HL-60/S4 treated with phorbol 12-myristate 13-acetate at 8.2 ng/mL for 4 days and 3 days (cell line): ENCODE results near the gene ABCA13.

Source experiments
- in situ Hi-C: fragments of 300-500 bp; cut with MboI; formaldehyde crosslinking; loops from 2 replicates; pipeline ENCODE4 v1.15.0; 2022; ENCODE audit warnings: low sequenced_read_pairs

Gene ABCA13

GRCh38 chr7:48627164-48627563 lies 455.9 kb downstream of the ABCA13 start:
- in situ Hi-C loops: no loop called here

- in situ Hi-C loops: no loop called here
Observed at GRCh38 chr7:48628793-48629349, 457.6 kb downstream of the ABCA13 start.

GRCh38 chr7:48634116-48634632 lies 462.9 kb downstream of the ABCA13 start:
- in situ Hi-C loops: no loop called here

GRCh38 chr7:48635796-48636195 lies 464.5 kb downstream of the ABCA13 start:
- in situ Hi-C loops: no loop called here

GRCh38 chr7:48636391-48637015 lies 465.2 kb downstream of the ABCA13 start:
- in situ Hi-C loops: no loop called here

GRCh38 chr7:48637382-48637781 lies 466.1 kb downstream of the ABCA13 start:
- in situ Hi-C loops: no loop called here

GRCh38 chr7:48638041-48638440 lies 466.8 kb downstream of the ABCA13 start:
- in situ Hi-C loops: no loop called here

GRCh38 chr7:48643431-48644013 lies 472.3 kb downstream of the ABCA13 start:
- in situ Hi-C loops: no loop called here

GRCh38 chr7:48658138-48658537 lies 486.9 kb downstream of the ABCA13 start:
- in situ Hi-C loops: no loop called here

- in situ Hi-C loops: no loop called here
Observed at GRCh38 chr7:48660306-48660870, 489.1 kb downstream of the ABCA13 start.

GRCh38 chr7:48664241-48664640 lies 493.0 kb downstream of the ABCA13 start:
- in situ Hi-C loops: no loop called here

- in situ Hi-C loops: no loop called here
Observed at GRCh38 chr7:48665353-48666135, 494.3 kb downstream of the ABCA13 start.

GRCh38 chr7:48667407-48667806 lies 496.1 kb downstream of the ABCA13 start:
- in situ Hi-C loops: no loop called here

GRCh38 chr7:48671656-48672055 lies 500.4 kb downstream of the ABCA13 start:
- in situ Hi-C loops: no loop called here

- in situ Hi-C loops: no loop called here
Observed at GRCh38 chr7:48681006-48681405, 509.7 kb downstream of the ABCA13 start.

- in situ Hi-C loops: no loop called here
Observed at GRCh38 chr7:48691788-48692187, 520.5 kb downstream of the ABCA13 start.
